Mesodermal cell (in vitro differentiated cells): ENCODE results near the gene DLGAP4.

Experiments
- H3K27ac ChIP-seq: 2 replicates; pipeline ENCODE4 v1.7.0; 2013; ENCODE audit warnings: mild to moderate bottlenecking, low read depth, low read length, moderate library complexity; ENCODE audit not compliant: severe bottlenecking
- H3K36me3 ChIP-seq: 2 replicates; pipeline ENCODE4 v1.7.1; 2013; ENCODE audit warnings: mild to moderate bottlenecking, low read length, moderate library complexity; ENCODE audit not compliant: control insufficient read depth, insufficient read depth
- H3K4me1 ChIP-seq: one replicate; pipeline ENCODE4 v1.7.1; 2013; ENCODE audit warnings: mild to moderate bottlenecking, low read length; ENCODE audit not compliant: insufficient read depth, control insufficient read depth, poor library complexity, severe bottlenecking
- H3K4me3 ChIP-seq: 2 replicates; pipeline ENCODE4 v1.7.0; 2013; ENCODE audit warnings: low read length, control low read depth, mild to moderate bottlenecking; ENCODE audit not compliant: insufficient read depth, poor library complexity, severe bottlenecking; ENCODE audit errors: extremely low read depth
- H3K9me3 ChIP-seq: 2 replicates; pipeline ENCODE4 v1.7.1; 2013; ENCODE audit warnings: mild to moderate bottlenecking, low read length, moderate library complexity; ENCODE audit not compliant: control insufficient read depth
- WGBS, 2 experiments: methylation state at CpG; one replicate each; pipeline ENCODE4 v1.1.5; 2013; ENCODE audit warnings: missing lambda C conversion rate in 2 of 2; ENCODE audit not compliant: insufficient coverage in 2 of 2; 5-methylcytosine and 5-hydroxymethylcytosine counted together

The DLGAP4 gene

GRCh38 chr20:36299459-36299858 is 6.7 kb upstream of the DLGAP4 start:
- H3K27ac ChIP-seq = no peak overlapping the region
- 67 to 86% methylated on average over 3 of the region's 4 CpGs for WGBS, 2 experiments
- H3K4me1 ChIP-seq = no peaks in the 10 kb centered on the region

GRCh38 chr20:36301359-36302119 is 4.6 kb upstream of the DLGAP4 start:
- no peak overlapping the region for H3K27ac ChIP-seq
- no peaks in the 10 kb centered on the region for H3K36me3 ChIP-seq
- no peak overlapping the region for H3K4me3 ChIP-seq
- H3K9me3 ChIP-seq = no peaks in the 10 kb centered on the region
- 74 to 82% methylated on average over 7 of the region's 7 CpGs for WGBS, 2 experiments
- H3K4me1 ChIP-seq = peaks cover 1% of the 10 kb centered on the region

More at GRCh38 chr20:36299459-36299858, 6.7 kb upstream of the DLGAP4 start:
- H3K9me3 ChIP-seq = no peaks in the 10 kb centered on the region
- H3K4me3 ChIP-seq = no peak overlapping the region
- H3K36me3 ChIP-seq = no peaks in the 10 kb centered on the region

GRCh38 chr20:36303020-36303595 is 3.0 kb upstream of the DLGAP4 start:
- peaks cover 5% of the 10 kb centered on the region for H3K4me1 ChIP-seq
- H3K4me3 ChIP-seq = no peak overlapping the region
- 52 to 63% methylated on average over 14 of the region's 14 CpGs for WGBS, 2 experiments
- H3K36me3 ChIP-seq = no peaks in the 10 kb centered on the region
- H3K27ac ChIP-seq = no peak overlapping the region
- H3K9me3 ChIP-seq = no peaks in the 10 kb centered on the region

- Histone ChIP-seq H3K4me1 (peaks cover 5% of the 10 kb centered on the region), H3K27ac (no peak overlapping the region), H3K4me3 (no peak overlapping the region), H3K36me3 (no peaks in the 10 kb centered on the region), H3K9me3 (no peaks in the 10 kb centered on the region)
- WGBS, 2 experiments = 67 to 81% methylated on average over 1 of the region's 1 CpG
Measured at GRCh38 chr20:36303831-36304230, 2.3 kb upstream of the DLGAP4 start.

- Histone ChIP-seq H3K36me3 (no peaks in the 10 kb centered on the region), H3K9me3 (no peaks in the 10 kb centered on the region), H3K27ac (no peak overlapping the region), H3K4me3 (no peak overlapping the region), H3K4me1 (peaks cover 5% of the 10 kb centered on the region)
- 64 to 70% methylated on average over 9 to 10 of the region's 10 CpGs for WGBS, 2 experiments
Measured at GRCh38 chr20:36304786-36305495, 1.2 kb upstream of the DLGAP4 start.

- Histone ChIP-seq H3K4me3 (peak overlapping the region; percentile 35), H3K36me3 (no peaks in the 10 kb centered on the region)
Measured at GRCh38 chr20:36306553-36307411, 643 bp downstream of the DLGAP4 start.

GRCh38 chr20:36307412-36308325 is 1.5 kb downstream of the DLGAP4 start:
- Histone ChIP-seq H3K27ac (no peak overlapping the region), H3K4me1 (peaks cover 5% of the 10 kb centered on the region), H3K4me3 (no peak overlapping the region), H3K36me3 (no peaks in the 10 kb centered on the region), H3K9me3 (no peaks in the 10 kb centered on the region)
- 49 to 52% methylated on average over 14 to 15 of the region's 21 CpGs for WGBS, 2 experiments

More at GRCh38 chr20:36306553-36307411, 643 bp downstream of the DLGAP4 start:
- Histone ChIP-seq H3K9me3 (no peaks in the 10 kb centered on the region), H3K27ac (no peak overlapping the region), H3K4me1 (peaks cover 5% of the 10 kb centered on the region)
- WGBS, 2 experiments = 1 to 2% methylated on average over 45 to 52 of the region's 70 CpGs

- 84 to 88% methylated on average over 12 of the region's 12 CpGs for WGBS, 2 experiments
- H3K4me3 ChIP-seq = no peak overlapping the region
Measured at GRCh38 chr20:36308353-36308752, 2.2 kb downstream of the DLGAP4 start.

GRCh38 chr20:36308986-36309385 is 2.8 kb downstream of the DLGAP4 start:
- H3K4me3 ChIP-seq = no peak overlapping the region
- 74 to 76% methylated on average over 7 to 12 of the region's 12 CpGs for whole genome bisulfite sequencing, 2 experiments
- no peaks in the 10 kb centered on the region for H3K9me3 ChIP-seq
- H3K27ac ChIP-seq = no peak overlapping the region
- peaks cover 5% of the 10 kb centered on the region for H3K4me1 ChIP-seq
- no peaks in the 10 kb centered on the region for H3K36me3 ChIP-seq

More at GRCh38 chr20:36308353-36308752, 2.2 kb downstream of the DLGAP4 start:
- Histone ChIP-seq H3K36me3 (no peaks in the 10 kb centered on the region), H3K27ac (no peak overlapping the region), H3K9me3 (no peaks in the 10 kb centered on the region), H3K4me1 (peaks cover 5% of the 10 kb centered on the region)
